ENCODE data around the gene SMYD1.

Gene SMYD1

DNA sequence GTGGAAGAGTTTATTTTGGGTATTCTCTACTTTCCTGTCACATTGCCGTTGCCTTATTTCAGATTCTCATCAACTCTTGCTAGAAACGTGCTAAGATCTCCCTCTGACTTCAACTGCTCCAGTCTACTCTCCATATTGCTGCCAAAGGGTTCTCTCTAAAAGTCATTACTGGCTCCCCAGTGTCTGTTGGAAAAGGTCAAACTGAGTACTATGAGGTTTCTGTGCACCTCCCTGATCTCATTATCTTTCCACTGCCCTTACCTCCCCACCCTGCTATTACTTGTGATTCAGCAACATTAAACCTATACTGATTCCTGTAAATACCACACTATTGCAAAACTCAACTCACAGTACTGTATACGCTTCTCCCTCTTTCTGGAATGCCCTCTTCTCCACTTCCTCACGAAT lies 10.2 kb upstream of the SMYD1 start:
- ATAC-seq, result no peak

DNA sequence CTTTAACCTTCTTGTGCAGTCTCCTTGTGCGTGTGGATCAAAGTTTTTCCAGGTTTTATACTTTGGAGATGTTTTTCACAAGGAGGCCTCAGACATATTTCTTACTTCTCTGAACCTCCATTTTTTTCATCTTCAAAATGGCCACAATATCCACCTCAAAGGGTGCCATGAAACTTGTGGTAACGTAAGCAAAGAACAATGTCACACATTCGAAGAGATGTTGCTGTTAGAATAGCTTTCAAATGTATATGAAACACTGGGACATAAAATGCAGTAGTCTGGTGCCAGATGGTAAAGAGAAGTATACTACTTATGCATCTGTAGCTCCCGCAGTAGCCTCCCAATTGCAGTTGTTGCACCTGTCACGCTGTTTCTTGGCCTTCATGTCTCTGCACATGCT lies 9.4 kb upstream of the SMYD1 start:
- no peak for ATAC-seq

DNA sequence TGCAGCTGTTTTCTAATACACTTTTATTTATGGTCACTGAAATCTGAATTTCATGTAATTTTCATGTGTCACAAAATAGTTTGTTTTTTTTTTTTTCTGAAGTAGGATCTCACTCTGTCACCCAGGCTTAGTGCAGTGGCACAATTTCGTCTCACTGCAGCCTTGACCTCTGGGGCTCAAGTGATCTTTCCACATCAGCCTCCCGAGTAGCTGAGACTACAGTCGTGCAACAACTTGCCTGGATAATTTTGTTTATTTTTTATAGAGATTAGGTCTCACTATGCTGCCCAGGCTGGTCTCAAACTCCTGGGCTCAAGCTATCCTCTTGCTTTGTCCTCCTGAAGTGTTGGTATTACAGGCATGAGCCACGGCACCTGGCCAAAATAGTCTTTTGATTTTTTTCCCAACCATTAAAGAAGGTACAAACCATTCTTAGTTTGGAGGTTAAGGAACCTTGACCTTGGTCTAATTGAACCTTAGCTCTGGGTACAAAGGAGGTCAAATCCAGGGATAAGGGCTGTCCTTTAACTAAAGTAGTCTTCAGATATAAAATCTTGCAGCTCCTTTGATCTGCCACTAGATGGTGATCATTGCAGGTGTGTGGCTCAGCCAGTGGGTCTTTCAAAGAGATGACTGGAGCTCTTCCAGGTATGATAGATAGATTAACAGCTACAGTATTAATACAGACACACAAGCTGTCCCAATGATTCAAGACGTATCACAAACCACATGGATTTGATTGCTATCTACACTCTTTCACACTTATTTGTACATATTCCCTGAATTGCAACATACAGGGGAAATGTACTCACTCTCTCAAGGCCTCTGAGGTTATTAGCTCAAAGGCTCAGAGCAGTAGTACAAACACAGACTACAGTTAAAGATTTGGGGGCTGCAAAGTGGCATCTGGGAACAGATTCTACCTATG lies 7.4 kb upstream of the SMYD1 start:
- ATAC-seq, result peak; percentile 17 to 41

DNA sequence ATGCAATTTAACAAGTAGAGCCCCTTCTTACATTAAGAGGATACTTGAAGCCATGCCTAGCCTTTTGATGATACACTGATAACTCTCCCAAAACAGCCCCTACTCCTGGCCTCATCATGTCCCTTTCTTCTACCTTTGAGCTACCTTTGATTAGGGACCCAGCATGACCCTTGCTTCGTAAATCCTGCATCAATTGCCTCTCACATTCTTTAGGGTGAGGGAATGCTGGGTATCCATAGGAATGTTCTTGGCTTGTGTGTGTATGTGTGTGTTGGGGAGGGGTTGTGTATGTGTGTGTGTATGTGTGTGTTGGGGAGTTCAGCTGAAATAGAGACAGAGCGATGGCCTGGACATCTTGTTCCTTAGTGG lies 6.7 kb upstream of the SMYD1 start:
- ATAC-seq, result no peak

DNA sequence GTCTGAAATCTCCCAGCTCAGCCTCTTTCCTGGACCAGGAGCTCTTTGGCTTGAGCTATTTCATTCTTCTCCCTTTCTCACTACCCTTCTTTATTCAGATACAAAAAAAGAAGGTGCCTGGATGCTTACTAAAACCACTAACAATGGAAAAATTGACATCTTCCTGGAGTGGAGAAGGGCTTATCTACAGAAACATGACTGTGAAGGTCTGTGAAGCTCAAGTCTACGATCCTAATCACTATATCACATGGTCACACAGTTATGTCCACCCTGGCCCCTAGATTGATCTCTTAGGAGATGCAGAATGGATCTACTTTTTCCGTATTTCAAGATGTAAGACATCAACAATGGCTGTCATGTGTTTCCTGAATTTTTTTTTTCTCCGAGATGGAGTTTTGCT lies 6.3 kb upstream of the SMYD1 start:
- ATAC-seq, result no peak

DNA sequence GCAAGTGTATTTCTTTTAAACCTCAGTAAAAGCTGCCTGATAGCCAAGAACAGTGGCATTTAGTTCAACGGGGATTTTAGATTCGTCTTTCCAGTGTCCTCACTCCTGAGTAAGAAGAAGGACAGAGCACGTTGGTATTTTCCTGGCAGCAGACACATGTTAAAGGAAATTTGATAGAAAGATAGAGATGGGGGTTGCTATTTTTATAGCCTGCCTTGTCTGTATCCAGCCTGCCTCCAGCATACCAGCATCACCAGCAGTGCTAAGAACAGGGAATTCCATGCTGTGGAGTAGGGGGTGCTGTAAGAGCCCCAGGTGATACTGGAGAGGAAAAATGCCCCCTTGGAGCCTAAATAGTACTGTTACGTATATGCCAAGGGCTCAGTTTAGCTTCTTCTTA lies 1.1 kb upstream of the SMYD1 start:
- no peak for ATAC-seq

DNA sequence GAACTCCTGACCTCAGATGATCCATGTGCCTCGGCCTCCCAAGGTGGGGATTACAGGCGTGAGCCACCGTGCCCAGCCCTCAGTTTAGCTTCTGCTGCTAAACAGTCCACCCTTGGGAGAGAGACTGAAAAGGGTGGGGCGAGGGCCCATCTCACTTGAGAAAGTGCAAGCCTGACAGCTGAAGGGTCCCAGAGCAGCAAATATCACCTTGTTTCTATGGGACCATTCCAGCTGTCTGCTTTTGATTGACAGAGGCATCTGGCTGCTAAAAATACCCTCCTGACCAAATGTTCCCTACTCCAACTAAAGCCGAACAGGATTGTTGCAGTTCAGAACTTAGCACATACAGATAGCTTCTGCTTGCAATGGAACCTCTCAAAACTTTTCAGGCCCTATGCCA lies 436 bp upstream of the SMYD1 start:
- ATAC-seq, result no peak

DNA sequence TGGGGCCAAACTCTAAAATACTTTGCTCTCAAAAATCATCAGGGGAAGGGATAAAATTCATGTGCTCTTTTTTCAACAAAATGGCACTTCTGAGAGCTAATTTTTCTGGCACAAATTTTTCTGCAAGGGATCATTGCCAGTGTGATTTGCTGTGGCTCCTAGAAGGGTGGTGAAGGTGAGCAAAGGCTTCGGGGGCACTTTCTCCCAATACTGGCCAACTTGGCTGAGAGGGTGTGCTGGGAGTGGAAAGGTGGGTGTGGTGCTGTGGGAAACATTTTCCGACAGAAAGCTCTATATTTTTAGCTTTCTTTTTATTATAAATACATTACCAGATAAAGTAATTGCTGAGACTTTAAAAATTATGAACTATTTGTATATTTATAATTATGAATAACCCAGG lies 419 bp downstream of the SMYD1 start:
- ATAC-seq, result no peak

DNA sequence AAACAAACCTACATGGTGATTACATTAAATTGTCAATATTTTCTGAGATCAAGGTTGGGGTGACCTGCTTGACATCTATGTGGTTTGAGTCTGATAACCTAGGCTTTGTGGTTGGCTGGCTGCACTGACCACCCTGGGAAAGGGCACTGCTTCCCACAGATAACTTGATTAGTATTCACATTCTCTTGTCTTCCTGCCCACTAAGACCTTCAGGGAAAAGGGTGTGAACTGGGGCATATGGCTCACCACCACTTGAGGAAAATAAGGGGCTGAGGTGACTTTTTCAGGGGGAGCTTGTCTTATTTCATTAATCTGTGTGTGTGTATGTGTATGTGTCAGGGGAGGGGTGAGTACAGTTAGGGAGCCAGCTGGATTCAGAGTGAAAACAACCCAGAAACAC lies 1.5 kb downstream of the SMYD1 start:
- ATAC-seq, result no peak

DNA sequence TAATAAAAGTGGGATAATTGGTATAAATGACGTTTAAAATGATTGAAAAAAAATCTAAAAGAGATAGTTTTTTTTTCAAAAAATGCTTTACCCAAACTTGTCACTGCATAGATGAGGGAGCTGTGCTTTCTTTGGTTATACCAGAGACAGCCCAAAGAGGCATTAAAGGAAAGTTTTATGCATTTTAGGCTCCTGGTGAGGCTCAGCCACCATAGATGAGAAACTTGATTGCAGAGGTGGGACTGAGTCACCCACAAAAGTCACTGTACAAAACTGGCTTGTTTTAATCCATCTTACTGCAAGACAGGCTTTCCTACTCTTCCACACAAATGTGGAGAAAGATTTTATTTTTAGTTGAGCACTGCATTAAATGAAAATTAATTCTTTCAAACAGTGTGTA lies 2.4 kb downstream of the SMYD1 start:
- no peak for ATAC-seq

DNA sequence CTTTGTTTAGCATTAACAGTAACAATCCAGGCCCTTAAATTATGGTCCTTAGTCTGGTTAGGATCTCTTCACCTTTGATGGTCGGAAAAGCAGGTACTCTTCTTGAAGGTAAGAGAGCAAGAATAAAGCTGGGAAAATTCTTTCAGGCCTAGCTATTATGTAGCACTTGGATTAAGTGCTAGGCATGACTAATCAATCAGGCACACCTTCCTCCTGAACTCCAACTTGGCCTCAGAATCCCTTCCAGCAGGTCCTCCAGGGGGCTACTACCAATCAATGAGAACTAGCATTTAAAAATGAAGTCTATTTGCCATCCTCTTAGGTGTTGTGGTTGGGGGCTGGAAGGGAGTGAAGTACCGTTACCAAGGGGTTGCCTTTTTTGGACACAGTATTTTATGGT lies 3.7 kb downstream of the SMYD1 start:
- ATAC-seq, result no peak

DNA sequence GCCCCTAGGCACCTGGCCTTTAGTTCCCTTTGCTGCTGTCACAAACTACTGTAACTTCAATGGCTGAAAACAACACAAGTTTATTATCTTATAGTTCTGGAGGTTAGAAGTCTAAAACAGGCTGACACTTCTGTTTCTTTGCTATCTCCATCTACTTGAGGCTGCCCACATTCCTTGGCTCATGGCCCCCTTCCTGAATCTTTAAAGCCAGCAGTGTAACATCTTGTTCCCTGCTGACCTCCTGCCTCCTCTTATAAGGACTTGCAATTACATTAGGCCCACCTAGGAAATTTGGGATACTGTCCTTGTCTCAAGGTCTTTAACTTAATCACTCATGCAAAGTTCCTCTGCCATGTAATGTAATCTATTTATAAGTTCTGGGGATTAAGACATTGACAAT lies 6.5 kb downstream of the SMYD1 start:
- no peak for ATAC-seq

DNA sequence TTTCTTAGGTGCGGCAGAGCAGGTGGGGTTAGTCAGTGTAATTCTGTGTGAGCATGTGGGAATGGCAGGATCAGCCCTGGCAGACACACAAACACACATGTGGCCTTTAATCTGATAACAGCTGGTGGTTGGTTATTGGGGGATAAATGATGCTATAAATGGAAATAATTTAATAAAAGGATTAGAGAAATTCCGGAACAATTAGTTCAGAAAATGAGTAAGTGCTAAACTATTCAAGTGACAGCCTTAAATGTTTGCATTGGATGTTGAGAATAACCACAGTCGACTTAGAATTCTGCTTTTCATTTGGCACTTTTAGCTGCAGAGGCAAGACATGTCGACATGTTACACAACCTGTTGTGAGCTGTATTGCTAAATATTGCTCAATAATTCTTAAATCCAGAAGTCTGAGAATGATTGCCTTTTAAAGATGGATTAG lies 7.2 kb downstream of the SMYD1 start:
- no peak for ATAC-seq

DNA sequence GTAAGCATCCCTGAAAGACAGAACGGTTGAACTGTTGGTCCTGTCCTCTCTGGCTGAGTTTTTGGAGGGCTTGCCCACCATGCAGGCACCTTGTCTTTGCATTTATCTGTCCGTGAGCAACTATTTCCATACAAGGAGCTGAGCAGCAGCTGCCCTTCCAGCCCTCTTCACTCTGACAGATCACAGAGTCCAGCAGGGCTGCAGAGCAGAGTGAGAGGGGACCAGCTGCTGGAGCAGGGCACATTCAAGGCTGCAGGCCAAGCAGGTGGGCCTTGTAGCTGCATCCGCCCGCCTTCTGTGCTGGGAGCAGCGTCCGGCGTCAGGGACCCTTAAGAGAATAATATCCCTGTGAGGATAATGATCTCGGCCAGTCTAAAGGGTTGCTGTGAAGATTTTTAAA lies 9.5 kb downstream of the SMYD1 start:
- no peak for ATAC-seq

DNA sequence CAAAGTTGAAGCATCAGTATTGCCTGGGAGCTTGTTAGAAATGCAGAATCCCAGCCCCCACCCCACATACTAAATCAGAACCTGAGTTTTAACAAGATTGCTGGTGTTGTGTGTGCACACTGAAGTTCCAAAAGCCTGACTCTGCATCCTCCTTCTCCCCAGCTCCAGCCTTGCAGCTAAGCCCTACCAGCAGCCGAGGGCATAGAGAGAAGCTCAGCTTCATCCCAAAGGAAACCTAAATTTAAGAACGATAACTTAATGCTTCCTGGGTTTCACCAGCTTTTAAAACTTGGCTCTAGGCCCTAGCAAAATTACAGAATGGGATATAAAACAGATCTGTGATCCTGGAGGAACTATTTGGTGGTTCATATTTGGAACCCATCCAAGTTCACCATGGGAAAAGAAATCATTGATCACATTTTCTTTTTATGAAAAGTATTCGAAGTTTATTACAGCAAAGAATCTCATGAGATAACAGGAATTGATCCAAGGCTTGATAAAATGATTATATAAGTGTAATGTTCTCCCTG lies 11.1 kb downstream of the SMYD1 start:
- no peak for ATAC-seq

DNA sequence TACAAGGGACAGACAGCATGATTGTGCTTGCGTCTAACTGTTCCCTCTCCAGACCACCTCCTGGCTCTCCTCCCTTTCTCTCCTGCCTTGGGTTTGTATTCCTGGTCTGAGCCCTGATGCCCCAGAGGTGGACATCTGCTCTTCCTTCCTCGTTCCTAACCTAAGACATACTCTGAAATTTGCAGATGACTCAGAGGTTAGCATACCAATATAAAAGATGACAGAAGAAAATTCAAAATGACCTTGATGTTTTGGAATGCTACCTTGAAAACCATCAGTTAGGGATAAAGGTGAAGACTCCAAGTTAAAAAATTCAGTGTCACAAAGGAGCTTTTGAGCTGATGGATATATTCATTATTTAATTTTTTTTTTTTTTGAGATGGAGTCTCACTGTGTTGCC lies 12.9 kb downstream of the SMYD1 start:
- ATAC-seq, result no peak

DNA sequence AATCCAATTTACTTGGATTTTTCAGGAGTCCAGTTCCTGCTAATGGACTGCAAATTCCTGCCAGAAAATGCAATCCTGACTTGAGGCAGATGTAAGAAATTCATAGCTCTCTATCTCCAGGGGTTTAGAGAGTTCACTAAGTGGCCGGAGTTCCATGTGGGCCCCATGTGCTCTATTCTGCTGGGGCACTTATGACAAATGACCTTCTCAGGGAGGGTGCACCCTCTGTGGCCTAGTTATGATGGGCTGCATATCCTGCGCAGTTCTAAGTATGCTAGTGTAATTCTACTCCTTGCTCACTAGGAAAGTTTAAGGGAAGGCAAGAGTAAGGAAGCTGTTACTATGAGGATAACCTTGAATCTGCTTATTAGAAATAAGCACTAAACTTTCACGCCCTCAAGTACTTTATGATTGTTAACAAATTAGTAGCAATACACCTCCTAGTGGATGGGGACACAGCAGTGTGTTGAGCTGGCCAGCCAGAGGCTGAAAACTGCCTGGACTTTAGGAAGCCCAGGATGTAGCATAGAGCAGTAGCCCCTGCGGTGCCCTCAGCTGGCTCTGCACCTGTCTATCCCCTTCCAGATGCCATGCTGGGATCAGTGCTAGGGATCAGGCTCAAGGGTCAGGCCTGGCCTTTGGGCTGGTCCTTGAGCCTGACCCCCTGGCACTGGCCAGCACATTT lies 14.4 kb downstream of the SMYD1 start:
- no peak for ATAC-seq

DNA sequence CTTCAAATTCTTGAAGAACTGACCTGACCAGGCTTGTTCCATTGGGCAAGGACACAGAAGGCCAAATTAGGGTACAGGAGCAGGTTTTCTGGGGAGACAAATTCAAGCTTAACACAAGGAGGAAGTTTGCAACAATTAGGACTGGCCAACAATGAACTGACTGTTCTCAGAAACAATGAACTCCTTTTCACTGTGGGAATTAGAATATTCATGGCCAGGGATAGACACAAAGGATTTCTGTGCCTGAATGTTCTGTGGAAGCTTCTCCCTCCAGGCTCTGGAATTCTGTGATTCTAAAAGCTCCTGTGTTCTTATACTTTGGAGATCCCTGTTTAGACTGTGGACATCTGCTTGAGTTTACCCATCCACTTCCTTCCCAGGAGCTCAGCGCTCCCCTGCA lies 15.2 kb downstream of the SMYD1 start:
- no peak for ATAC-seq

DNA sequence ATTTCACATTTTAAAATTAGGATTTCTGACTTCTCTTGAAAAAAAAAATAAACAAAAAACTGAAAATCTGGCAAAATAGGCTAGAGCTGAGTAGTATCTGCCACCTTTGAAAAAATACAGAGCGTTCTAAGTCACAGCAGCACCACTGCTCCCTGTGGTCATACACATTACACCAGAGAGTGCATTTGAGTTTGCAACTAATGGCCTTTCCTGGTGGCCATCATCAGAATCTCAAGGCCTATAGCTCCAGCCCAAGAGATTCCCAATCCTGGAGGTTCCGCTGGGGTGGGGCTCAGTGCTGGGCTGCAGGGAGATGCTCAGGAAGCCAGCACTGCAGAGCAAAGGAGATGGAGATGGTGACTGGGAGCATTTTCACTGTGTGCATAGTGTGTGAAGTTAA lies 17.5 kb downstream of the SMYD1 start:
- no peak for ATAC-seq

DNA sequence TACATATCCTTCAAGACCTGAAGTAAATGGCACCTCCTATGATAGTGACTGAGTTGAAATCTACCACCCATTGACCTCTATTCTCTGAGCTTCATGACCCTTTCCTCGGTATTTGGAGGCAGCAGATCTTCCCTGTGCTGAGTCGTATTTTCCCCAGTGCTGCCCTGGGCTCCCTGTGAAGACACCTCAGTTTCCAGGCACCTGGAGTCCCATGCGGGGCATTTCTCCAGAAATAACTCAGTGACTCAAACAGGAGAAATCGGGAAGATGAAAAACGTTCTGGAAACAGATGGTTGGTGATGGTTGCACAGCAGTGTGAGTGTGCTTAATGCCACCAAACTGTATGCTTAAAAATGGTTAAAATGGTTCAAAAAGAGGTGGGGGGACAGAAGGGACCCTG lies 18.0 kb downstream of the SMYD1 start:
- ATAC-seq, result no peak

DNA sequence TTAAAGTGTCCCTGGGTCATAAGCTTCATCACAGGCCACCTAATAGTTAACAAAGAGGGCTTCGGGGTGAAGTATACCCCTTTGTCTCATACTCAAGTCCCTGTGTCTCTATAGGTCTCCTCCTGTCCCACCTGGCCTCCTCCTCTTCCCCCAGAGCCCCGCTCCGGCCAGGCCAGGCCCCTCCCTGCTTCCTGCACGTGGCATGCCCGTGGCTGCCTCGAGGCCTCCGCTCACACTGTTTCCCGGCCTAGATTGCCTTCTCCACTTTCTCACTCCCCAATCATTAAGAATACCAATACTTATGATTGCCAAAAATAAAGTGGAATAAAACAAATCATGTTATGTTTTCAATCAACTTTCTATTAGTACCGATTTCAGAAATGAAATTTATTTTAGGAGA lies 18.8 kb downstream of the SMYD1 start:
- no peak for ATAC-seq

DNA sequence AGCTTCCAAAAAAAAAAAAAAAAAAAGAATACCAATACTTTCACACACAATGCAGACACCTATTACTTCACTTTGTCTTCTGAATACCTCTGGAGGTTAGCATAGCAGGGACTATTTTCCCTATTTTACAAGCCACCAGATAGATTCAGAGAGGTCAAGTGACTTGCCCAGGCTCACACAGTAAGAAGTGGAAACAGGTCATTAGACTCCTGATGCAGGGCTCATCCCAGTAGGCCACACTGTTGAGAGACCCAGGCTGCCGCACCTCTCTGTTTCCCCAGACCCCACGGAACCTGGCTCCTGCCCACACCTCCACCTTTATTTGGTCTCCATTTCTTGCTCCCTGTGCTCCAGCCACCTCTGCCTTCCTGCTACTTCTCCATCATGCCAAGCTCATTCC lies 19.4 kb downstream of the SMYD1 start:
- no peak for ATAC-seq

DNA sequence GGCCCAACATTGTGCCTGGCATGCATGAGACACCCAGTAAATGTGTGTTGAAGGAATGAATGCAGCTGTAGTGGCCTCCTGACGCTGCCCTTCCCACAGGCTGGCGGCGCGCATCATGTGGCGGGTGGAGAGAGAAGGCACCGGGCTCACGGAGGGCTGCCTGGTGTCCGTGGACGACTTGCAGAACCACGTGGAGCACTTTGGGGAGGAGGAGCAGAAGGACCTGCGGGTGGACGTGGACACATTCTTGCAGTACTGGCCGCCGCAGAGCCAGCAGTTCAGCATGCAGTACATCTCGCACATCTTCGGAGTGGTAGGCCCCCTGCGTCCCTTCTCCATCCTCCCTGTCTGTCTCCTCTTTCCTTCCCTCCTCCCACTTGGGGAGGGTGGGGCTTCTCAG lies 20.1 kb downstream of the SMYD1 start:
- no peak for ATAC-seq

DNA sequence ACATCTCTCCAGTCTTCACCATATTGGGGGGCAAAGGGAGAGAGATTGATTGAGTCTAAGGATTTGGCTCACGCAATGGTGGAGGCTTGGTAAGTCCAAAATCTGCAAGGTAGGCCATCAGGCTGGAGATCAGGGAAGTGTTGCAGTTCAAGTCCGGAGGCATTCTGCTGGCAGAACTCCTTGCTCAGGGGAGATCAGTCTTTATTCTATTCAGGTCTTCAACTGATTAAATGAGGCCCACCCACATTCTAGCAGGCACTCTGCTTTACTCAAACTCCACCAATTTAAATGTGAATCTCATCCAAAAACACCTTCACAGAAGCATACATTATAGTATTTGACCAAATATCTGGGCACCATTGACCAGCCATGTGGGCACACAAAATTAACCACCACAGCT lies 21.4 kb downstream of the SMYD1 start:
- ATAC-seq, result no peak

Measured in activated CD4-positive, CD25-positive, alpha-beta regulatory T cell treated with anti-CD3 and anti-CD28 coated beads, Interleukin-2, amount 50 U/mL, for 24 hours (primary cell).